Testis (tissue), 5 donors: ENCODE results near the gene HSD17B1. TPM values are rescaled to one million over a fixed set of nuclear protein-coding genes. Genes with fewer than 3 reads are reported as not detected.
A peak's percentile ranks its signal among the peaks of the same experiment; 100 is the strongest.
"Not testable (repeated sequence)": the region's sequence is repeated elsewhere in the genome, so short reads cannot be mapped to it uniquely, and the experiment has no call there.

Source experiments
- DNase-seq: peaks from one replicate; pipeline ENCODE4 v3.0.0-alpha.2; 2019
- H3K27ac ChIP-seq, 2 donors: fragments of 200-600 bp; sonication (generic); one replicate each; pipeline ENCODE4 v1.5.1; 2019
- H3K27me3 ChIP-seq: fragments of 200-600 bp; sonication (generic); one replicate; pipeline ENCODE4 v1.5.1; 2019
- H3K36me3 ChIP-seq: fragments of 200-600 bp; sonication (generic); one replicate; pipeline ENCODE4 v1.5.1; 2017; ENCODE audit warnings: low read depth; ENCODE audit errors: missing control alignments
- H3K4me1 ChIP-seq: fragments of 200-600 bp; sonication (generic); one replicate; pipeline ENCODE4 v1.5.1; 2019
- H3K4me3 ChIP-seq, 2 donors: fragments of 200-600 bp; sonication (generic); one replicate each; pipeline ENCODE4 v1.5.1; 2017 to 2019
- H3K9me3 ChIP-seq: fragments of 200-600 bp; sonication (generic); one replicate; pipeline ENCODE4 v1.5.1; 2017
- POLR2A ChIP-seq: fragments of 450-650 bp; IDR thresholded peaks from one replicate; pipeline ENCODE4 v1.6.1; 2017; ENCODE audit warnings: antibody characterized with exemption, mild to moderate bottlenecking, moderate library complexity
- WGBS, 2 donors: methylation state at CpG; one replicate each; pipeline ENCODE4 v1.1.5; 2018; 5-methylcytosine and 5-hydroxymethylcytosine counted together
- intact Hi-C: fragments of 100-400 bp; cut with DNase I; formaldehyde crosslinking; loops from one replicate; pipeline ENCODE4 v1.15.1; 2023; ENCODE audit warnings: low total_unique reads
- long read RNA-seq, 2 donors: transcript quantifications; one replicate each; lab custom pipeline, GENCODE V29; 2026
- polyA plus RNA-seq: library from polyadenylated mRNA; stranded (reverse); fragments of 350-450 nt; fragmentation: Illumina TruSeq; extraction: RNeasy Lipid Tissue Mini Kit (QIAGEN cat#74804); gene quantifications from one replicate; pipeline ENCODE4 v1.2.3, GENCODE V29; 2014; ENCODE audit warnings: low read depth, low replicate concordance; ENCODE audit not compliant: insufficient read depth
- total RNA-seq, 2 donors: library from RNA; depleted of rRNA; stranded (reverse); fragments of >200 nt; gene quantifications; one replicate each; pipeline ENCODE4 v1.2.3, GENCODE V29; 2016
- TF ChIP-seq, protein P1 (sequence below), 3 experiments: fragments of 450-650 bp in 2 of 3; fragments of 200-600 bp in 1 of 3; sonication (generic) in 1 of 3; IDR thresholded peaks; one replicate each; pipeline ENCODE4 v1.5.1; 2016 to 2019; ENCODE audit warnings: antibody characterized with exemption in 3 of 3, mild to moderate bottlenecking in 2 of 3, moderate library complexity in 1 of 3

The HSD17B1 gene, protein sequence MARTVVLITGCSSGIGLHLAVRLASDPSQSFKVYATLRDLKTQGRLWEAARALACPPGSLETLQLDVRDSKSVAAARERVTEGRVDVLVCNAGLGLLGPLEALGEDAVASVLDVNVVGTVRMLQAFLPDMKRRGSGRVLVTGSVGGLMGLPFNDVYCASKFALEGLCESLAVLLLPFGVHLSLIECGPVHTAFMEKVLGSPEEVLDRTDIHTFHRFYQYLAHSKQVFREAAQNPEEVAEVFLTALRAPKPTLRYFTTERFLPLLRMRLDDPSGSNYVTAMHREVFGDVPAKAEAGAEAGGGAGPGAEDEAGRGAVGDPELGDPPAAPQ
- 10 to 100 TPM; 13.8 to 14.4 TPM for total RNA-seq
- 7.1 TPM for polyA plus RNA-seq
- long read RNA-seq, donor 1, result 0 reads
- long read RNA-seq, donor 2, full-length matches to known transcripts, result 1 of 1 reads
- long read RNA-seq, donor 2, partial matches to known transcripts, result 0 of 1 reads
- long read RNA-seq, donor 2, other reads (novel, unspliced or antisense), result 0 of 1 reads

DNA sequence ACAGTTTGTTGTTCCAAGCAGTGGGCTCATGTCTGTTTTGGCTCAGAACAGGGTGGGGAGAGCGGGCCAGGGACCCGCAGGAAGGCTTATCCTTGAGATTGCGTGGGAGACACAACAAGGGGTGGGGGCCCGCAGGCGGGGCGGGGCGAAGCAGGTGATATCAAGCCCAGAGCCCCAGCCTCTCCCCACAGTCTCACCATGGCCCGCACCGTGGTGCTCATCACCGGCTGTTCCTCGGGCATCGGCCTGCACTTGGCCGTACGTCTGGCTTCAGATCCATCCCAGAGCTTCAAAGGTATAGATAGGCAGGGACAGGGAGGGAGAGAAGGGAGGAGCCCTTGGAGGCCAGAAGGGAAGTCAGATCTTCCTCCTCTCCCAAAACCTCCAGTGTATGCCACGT, at the start of gene HSD17B1:
Gene HSD17B1 (plus strand): TSS at position 188 of the 400 bp plus-strand sequence. CDS start 11 bp downstream, at position 199.
- peak within 1 kb of the TSS; percentile 8 to 86 for H3K27ac ChIP-seq
- H3K27me3 ChIP-seq, intact Hi-C loops, DNase-seq, H3K36me3 ChIP-seq, H3K9me3 ChIP-seq: not testable (repeated sequence)
- peak within 1 kb of the TSS in 1 of 2 donors; percentile 83 for H3K4me3 ChIP-seq
- 63 to 64% methylated on average over 10 to 15 of the region's 15 CpGs for WGBS, 2 donors
- peaks cover 18% of the 10 kb centered on the region for H3K4me1 ChIP-seq

DNA sequence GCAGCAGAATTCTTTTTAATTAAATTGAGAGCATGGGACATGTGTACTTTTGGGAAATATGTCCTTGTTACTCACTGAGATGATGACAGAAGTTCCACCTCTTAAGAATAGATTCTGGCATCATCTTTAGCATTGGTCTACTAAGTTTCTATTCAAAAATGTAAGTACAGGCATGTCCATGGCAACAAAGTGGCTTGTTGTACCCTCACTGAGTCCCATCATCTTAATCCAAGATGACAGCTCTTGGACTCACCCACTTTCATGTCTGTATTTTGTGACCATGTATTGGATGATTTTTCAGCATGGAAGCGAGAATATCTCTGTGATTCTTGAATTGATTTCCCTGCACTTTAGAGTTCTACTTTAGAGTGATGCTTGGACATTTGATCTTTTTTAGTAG, 49.8 kb upstream of the HSD17B1 start:
- no peak for DNase-seq
- Histone ChIP-seq H3K9me3 (no peaks in the 10 kb centered on the region), H3K27ac (no peak overlapping the region), H3K4me1 (peaks cover 8% of the 10 kb centered on the region), H3K27me3 (no peaks in the 10 kb centered on the region), H3K4me3 (no peak overlapping the region), H3K36me3 (no peaks in the 10 kb centered on the region)
- TF ChIP-seq, protein P1, sequence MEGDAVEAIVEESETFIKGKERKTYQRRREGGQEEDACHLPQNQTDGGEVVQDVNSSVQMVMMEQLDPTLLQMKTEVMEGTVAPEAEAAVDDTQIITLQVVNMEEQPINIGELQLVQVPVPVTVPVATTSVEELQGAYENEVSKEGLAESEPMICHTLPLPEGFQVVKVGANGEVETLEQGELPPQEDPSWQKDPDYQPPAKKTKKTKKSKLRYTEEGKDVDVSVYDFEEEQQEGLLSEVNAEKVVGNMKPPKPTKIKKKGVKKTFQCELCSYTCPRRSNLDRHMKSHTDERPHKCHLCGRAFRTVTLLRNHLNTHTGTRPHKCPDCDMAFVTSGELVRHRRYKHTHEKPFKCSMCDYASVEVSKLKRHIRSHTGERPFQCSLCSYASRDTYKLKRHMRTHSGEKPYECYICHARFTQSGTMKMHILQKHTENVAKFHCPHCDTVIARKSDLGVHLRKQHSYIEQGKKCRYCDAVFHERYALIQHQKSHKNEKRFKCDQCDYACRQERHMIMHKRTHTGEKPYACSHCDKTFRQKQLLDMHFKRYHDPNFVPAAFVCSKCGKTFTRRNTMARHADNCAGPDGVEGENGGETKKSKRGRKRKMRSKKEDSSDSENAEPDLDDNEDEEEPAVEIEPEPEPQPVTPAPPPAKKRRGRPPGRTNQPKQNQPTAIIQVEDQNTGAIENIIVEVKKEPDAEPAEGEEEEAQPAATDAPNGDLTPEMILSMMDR (IDR thresholded peaks at IDR 0.05), result no peak
- no peak for TF ChIP-seq POLR2A
- WGBS, 2 donors, result 90 to 96% methylated on average over 1 of the region's 1 CpG
- intact Hi-C loops, result no loop called here

DNA sequence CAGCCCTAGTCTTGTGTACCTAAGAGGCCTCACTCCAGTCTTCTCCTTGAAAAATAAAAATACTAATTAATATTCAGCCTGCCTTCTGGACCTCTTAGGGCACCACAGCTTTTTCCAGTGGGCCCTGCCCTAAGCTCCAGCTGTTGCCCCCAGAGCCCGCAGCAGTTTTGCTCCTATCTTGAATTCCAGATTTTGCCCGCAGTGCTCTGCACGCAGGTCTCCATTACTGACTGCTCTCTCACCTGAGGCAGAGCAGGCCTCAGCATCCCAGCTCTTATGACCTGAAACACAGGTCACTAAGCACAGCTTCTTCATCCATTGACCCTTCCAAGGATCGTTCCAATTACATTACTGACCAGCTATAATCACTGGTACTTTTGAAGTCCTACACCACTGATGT, 45.1 kb upstream of the HSD17B1 start:
- Histone ChIP-seq H3K27ac (peak overlapping the region in 1 of 2 donors; percentile 29), H3K9me3 (no peaks in the 10 kb centered on the region), H3K4me3 (no peak overlapping the region), H3K4me1 (peaks cover 21% of the 10 kb centered on the region), H3K27me3 (no peaks in the 10 kb centered on the region), H3K36me3 (no peaks in the 10 kb centered on the region)
- WGBS, 2 donors, result 92 to 95% methylated on average over 4 of the region's 4 CpGs
- intact Hi-C loops, result no loop called here
- no peak for DNase-seq
- no peak for TF ChIP-seq POLR2A
- TF ChIP-seq, protein P1 (IDR thresholded peaks at IDR 0.05), result no peak

DNA sequence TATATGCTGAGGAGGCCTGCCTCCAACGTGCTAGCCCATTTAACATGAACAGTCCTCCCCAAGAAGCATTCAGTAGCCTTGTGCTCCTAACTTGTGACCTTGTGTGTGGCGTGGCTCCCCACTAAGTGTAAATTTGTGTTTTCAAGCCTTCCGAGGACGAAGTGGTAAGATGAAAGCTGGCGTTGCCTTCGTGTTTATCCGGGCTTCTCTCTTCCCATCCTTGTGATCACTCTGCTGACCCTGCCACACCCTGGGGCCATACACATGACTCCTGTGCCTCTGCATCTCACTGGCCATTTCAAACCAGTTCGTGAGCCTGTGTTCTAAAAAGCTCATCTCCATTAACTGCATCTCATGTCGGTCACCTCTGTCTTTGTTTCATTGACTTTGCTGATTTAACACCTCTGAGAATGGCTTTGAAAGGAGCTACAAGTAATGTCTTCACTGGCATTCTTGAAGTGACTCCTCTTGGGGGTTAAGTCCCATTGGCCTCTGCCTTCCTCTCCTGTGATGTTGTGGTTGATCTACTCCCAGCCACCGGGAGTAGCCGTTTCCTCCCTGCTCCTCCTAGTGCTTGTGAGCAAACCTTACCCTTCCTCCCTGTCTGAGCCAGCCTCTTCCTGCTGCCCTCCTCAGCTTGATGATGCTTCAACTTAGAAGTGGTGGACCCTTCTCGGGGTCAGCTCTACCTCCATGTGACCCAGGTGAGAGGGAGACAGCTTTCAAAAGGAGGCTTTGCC, 44.1 kb upstream of the HSD17B1 start:
- Histone ChIP-seq H3K27ac (no peak overlapping the region), H3K27me3 (no peaks in the 10 kb centered on the region), H3K36me3 (no peaks in the 10 kb centered on the region), H3K4me3 (no peak overlapping the region), H3K9me3 (no peaks in the 10 kb centered on the region), H3K4me1 (peaks cover 25% of the 10 kb centered on the region)
- no peak for DNase-seq
- 78 to 81% methylated on average over 12 of the region's 12 CpGs for WGBS, 2 donors
- no peak for TF ChIP-seq POLR2A
- TF ChIP-seq, protein P1 (IDR thresholded peaks at IDR 0.05), result no peak
- intact Hi-C loops, result no loop called here

DNA sequence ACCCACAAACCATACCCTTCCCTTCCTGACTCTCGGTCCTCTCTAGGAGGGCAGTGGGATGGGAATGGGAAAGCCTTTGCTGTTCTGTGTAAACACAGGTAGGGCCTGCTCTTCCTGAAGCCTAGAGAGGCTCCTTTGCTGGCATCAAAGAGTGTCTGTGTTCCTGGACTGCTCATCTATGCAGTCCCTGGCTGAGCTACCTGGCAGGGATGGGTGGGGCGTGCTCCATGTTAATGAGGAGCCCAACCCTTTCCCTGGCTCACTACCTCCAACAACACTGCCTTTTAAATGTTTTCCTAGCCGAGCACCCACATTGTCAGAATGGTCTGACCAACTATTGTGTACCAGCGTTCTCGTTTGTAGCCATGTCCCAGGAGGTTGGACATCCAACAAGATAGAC, 43.3 kb upstream of the HSD17B1 start:
- Histone ChIP-seq H3K27me3 (no peaks in the 10 kb centered on the region), H3K36me3 (no peaks in the 10 kb centered on the region), H3K9me3 (no peaks in the 10 kb centered on the region), H3K4me3 (no peak overlapping the region), H3K27ac (no peak overlapping the region), H3K4me1 (peaks cover 33% of the 10 kb centered on the region)
- no peak for DNase-seq
- 85 to 90% methylated on average over 5 of the region's 5 CpGs for WGBS, 2 donors
- TF ChIP-seq, protein P1 (IDR thresholded peaks at IDR 0.05), result no peak
- no peak for TF ChIP-seq POLR2A
- intact Hi-C loops, result no loop called here
